ENCODE measurements around the gene GNB4.

Gene GNB4

DNA sequence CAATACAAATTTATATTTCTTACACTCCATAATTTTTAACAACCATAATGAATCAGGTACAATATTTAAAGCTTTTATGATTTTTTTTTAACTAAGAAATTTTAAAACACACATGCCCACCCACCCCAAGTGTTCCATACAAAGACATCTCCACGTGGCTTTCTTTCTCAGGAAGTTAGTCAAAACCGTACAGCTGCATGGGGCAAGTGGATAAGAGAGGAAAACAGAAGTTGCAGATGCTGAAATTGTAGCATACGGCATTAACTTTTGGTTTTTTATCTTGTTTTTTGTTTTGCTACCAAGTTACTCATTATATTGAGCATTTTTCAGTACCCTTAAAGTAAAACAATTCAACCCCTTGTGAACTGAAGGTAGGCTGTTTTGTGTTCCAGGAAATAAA lies 14.8 kb downstream of the GNB4 start:
- DNase-seq (ENCODE audit: low read depth), result no peak

DNA sequence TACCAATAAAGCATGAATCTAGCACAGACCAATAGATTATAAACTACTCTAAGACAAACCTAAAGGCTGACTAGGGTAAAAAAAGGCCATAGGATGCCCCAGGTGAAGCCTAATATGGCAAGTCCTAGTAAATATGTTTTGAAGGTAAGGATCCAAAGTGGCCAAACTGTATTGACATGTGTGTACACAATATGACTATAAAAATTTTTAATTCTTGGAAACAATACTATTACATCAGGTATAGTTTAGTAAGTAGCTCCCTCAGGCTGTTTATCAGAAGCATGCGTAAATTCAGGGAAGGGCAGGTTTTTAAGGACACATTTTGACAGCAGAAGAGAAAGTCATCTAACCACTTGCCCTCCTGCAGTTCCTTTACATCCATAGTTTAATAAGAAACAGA lies 18.8 kb downstream of the GNB4 start:
- DNase-seq (ENCODE audit: low read depth), result no peak

DNA sequence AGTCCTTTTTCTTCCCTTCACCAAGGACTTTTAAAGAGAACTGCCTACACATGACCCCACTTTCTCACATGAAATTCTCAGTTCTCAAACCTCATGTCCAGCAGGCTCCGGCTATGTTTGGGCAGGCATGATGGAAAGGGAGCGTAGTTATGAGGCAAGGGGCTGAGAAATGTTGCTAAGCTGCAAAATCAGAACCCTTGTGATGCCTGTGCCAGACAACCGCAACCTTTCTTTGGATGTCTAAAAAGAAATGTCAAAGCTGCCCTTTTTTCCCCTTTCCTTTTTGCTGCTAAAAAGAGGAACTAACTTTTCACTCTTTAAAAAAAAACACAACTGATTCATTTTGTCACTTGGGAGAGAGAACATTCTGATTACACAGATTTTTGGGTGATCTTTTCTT lies 19.2 kb downstream of the GNB4 start:
- DNase-seq (ENCODE audit: low read depth), result no peak

DNA sequence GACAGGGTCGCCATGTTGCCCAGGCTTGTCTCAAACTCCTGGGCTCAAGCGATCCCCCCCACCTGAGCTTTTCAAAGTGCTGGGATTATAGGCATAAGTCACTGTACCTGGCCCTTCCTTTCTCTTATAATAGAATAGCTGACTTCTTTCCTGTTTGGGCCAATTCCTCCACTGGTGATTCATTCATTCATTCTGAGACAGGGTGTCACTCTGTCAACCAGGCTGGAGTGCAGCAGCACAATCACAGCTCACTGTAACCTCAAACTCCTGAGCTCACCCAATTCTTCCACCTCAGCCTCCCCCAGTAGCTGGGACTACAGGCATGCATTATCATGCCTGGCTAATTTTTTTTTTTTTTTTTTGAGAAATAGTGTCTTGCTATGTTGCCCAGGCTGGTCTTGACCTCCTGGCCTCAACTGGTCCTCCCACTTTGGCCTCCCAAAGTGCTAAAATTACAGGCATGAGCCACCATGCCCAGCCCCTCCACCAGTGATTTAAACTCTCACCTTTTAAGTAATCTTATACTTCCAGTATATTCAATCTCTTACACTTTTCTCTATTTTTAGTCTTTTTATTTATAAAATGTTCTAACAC lies 20.9 kb downstream of the GNB4 start:
- no peak for DNase-seq (ENCODE audit: low read depth)

DNA sequence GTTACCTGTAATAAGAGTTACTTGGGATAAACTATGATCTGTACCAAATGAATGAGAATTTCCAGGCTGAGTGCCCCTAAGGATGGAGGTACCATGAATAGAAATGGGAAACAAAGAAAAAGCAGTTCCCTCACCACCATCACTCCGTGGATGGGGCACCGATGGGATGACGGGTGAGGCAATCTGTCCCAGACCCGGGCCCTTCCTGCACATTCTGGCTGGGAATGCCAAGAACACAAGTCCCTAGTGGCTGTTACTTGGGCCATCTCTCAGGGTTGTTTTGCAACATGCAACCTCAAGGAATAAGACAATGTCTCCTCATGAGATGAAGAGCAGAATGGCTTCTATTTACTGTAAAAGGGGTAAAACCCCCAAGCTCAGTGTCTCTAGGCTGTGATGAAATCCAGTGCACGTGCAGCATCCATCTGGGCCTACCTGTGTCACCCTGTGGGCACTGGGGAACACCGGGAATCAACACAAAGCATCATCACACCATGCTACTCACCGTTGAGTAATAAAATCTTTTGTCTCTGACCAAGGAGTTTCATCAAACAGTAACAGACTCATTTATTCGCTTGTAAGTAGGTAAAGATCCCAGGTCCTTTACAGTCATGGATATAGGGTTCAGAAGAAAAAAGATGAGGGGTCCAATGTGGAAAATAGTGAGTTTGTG lies 22.3 kb downstream of the GNB4 start:
- no peak for DNase-seq (ENCODE audit: low read depth)

DNA sequence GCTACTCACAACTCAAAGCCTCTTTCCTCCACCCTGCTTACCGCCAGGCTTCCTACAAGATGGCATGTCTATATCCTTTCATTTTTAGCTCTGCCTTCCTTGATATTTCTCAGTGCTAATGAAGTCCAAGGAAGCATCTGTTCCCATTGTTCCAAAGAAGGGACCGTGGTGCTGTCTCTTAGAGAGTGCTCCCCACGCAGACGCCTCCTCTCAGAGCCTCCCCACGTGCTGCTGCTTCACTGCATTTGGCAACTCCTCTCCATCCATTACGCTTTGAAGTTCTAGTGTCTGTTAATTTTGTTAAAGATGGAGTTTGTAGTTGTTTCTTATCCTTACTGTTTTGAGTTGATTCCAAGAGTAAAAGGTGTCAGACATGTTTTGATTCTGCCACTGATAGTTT lies 26.2 kb downstream of the GNB4 start:
- DNase-seq (ENCODE audit: low read depth), result no peak

DNA sequence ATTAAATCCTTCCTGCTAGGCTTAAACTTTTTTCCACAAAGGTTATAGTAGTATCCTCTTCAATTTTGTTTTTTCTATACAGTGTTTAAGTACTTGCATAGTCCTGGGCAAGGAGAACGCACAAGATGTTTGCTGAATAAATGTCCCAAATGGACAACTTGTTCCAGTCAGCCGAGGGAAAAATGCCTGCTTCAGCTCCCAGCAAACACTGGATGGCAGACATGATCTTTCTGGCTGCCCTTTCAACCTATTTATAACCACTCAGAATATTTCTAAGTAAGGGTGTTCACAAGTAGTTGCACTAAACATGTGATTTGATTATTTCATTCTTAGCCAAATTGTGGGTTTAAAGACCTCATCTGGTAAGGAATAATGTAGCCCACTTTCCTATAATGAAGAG lies 29.8 kb downstream of the GNB4 start:
- DNase-seq (ENCODE audit: low read depth), result no peak

DNA sequence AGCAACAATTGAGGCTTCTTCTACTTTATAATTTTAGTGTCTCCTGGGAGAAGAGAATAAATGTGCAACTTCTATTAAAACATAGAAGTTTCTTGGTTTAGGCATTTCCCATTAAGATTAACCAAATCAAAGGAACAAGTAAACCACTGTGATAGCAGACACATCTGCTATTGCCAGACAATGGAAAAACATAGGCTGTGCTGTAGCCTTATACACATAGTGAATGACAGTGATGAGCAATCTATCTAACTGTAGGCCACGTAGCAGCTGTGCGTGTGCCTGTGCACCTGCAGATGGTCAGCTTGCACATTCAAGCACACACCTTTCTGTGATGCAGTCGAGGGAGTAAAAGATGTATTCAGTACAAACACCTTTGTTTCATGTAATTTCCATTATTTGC lies 32.7 kb downstream of the GNB4 start:
- no peak for DNase-seq (ENCODE audit: low read depth)

DNA sequence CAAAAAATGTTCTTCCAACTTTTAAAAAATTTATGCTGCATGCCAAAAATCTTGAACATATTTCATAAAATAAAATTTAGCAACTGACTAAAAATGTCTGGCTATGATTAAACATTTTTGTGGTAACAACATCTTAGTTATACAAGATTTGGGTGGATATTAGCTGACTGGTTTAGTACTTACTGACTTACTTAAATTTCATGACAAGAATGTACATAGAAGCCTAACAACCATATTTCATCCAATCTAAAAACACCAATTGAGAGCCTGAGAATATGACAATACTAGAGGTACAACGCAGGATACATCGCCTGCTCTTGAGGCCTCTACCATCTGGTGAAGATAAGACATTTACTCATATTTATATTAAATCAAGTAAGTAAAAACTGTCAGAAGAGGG lies 34.6 kb downstream of the GNB4 start:
- DNase-seq (ENCODE audit: low read depth), result no peak

DNA sequence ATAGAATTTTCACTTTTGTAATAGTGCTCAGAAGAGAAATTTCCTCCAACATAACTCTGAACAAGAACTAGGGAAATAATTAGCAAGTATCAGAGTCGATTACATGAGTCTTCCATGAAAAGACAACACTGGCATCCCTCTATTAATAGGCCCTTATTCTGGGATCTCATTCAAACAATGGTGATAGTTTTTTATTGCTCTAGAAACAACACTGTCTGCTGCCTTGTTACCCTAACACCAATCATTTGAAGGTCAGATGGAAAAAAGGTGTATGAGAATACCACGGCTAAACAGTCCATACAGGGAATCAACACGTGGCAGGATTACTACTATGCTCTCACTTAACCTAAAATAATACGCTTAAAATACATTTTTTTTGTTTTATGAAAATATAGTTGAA lies 35.9 kb downstream of the GNB4 start:
- no peak for DNase-seq (ENCODE audit: low read depth)

DNA sequence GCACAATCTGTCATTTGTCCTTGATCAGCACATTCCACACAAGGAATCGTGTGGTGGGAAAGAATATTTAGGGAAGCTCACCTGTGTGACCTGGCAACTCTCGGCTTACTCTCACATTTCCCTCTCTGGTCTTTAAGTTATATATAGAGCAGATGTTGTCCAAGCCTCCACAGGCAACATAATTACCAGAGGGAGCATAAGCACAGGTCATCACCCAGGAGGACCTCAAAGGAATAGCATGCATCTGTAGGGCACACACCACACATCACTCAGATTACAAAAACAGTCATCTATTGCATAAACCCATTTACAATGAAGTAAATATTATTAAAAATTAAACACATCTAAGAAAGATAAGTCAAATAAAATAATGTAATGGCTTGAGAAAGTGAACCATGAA lies 36.5 kb downstream of the GNB4 start:
- no peak for DNase-seq (ENCODE audit: low read depth)

DNA sequence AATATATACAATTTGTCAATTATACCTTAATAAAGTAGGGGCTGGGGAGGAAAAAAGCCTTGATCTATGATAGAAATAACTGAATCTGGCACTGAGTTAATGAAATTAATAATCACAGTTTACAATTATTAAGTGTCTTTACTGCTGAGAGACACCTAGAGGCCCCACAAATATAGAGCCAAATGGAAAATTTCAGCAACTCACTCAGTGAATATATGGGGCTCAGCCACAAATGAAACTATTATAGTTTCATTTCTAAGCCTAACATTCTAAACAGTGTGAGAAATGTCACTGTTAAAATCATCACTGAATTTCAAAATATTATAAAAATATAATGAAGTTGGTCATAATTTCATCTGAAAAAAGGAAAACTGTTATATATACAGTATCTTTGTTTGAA lies 40.3 kb downstream of the GNB4 start:
- DNase-seq (ENCODE audit: low read depth), result no peak

DNA sequence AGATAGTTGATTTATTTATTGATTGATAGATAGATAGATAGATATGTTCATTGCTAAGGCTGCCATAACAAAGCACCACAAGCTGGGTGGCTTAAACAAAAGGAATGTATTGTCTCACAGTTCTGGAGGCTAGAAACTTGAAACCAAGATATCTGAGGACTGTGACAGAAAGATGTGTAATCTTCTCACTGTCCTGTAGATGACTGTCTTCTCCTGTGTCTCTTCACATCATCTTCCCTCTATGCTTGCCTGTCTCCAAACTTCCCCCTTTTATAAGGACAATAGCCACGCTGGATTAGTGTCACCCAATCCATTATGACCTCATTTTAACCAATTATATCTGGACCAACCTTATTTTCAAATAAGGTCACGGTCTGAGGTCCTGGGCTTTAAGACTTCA lies 40.9 kb downstream of the GNB4 start:
- DNase-seq (ENCODE audit: low read depth), result no peak

DNA sequence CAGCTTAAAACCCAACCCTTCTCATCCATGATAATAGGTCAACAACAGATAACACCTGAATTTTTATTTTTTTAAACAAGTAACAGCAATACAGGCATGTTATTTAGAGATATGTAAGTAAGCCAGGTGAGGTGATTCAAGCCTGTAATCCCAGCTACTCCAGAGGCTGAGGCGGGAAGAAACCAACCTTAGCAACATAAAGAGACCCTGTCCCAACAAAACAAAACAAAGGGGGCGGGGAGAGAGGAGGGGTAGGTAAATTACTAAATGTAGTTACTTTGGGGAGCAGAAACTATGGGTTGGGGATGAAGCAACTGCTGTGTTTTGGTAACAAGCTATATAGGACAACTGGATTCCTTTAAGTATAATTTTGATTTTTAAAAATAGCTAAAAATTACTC lies 47.0 kb downstream of the GNB4 start:
- no peak for DNase-seq (ENCODE audit: low read depth)

DNA sequence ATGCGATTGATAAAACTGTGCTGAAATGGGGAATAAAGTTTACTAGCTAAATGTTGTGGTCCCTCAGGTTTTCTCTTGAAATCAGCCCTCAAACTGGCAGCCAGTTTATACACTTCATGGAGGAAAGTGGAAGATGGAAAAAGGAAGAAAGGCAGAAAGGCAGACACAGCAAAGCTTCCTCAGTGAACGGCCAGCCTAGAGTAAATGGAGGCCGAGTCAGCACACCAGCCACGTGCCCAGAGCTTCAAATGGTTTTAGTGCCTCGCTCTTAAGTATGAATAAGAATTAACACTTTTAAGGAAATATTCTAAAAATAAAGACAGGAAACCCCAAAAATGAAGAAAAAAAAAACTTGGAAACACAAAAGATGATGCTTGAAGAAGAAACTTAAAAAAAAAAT lies 48.3 kb downstream of the GNB4 start:
- DNase-seq (ENCODE audit: low read depth), result no peak

DNA sequence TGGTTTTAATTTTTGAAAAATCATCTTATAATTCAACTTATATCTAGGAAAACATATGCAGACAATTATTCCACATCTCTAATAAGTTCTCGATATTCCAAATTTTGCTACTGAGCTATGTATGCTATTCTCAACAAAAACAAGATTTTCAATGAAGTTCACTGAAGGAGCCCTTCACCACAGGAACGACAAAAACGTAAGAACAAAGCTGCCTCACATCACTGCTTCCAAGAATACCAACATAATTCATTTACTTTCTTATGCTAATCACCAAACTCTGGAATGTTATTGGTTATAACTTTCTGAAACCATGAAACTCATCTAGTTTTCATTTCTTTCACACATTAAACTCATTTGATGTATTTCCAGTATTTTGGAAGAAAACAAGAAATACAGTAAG lies 49.7 kb downstream of the GNB4 start:
- no peak for DNase-seq (ENCODE audit: low read depth)

DNA sequence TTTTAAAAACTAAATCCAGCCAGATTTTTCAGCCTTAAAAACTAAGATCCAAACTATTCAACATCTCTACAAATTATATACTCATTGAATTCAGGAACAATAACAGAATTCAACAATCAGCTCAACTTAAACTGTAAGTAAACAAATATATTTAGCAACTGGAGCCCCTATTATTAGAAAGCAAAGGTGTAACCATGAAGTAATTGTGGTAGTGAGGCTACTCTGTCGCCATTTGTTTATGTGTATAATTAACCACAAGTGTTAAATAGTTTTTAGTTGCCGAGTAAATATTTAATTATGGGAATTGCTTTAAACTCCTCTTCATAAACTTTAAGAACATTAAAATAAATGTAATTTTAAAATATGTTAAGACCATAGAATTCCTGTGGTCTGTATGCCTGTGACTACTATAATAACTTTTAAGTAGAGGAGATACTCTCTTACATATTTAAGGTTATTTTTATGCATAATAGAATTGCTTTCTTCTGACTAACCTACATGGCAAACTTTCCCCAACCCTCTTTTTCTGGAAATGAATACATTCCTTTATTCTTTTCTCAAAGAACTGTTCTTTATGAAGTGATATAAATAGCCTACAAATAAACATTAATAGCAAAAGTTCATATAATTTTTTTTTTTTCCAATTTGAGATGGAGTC lies 52.6 kb downstream of the GNB4 start:
- no peak for DNase-seq (ENCODE audit: low read depth)

DNA sequence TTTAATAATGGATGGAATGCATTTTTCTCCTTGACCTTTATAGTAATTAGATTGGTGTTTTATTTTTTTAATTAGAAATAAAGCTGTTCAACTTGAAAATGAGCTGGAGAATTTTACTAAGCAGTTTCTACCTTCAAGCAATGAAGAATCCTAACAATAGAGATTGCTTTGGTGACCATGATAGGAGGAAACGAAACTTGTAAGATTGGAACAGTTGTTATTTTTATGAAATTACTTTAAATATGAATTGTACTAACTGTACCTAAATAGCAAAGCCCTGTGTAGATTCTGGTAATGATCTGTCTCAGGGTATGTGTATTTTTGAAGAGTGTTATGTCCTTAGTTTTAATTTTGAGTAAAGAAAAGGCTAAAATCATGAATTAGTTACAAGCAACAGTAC lies 59.4 kb downstream of the GNB4 start:
- DNase-seq (ENCODE audit: low read depth), result no peak

DNA sequence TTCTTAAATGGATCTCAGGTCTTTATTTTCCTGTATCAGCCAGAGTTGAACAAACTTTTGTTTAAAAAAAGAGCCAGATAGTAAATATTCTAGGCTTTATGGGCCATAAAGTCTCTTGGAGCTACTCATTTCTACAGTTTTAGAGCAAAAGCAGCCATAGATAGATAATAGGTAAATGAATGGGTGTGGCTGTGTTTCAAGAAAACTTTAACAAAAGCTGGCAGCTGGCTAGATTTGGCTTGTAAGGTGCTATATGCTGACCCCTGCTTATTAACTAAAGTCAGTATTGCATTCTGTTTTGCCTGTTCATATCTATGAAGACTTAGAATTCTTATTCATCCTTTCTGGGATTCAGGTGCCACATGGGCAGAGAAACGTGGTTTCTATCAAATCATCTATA lies 74.8 kb downstream of the GNB4 start:
- no peak for DNase-seq (ENCODE audit: low read depth)

DNA sequence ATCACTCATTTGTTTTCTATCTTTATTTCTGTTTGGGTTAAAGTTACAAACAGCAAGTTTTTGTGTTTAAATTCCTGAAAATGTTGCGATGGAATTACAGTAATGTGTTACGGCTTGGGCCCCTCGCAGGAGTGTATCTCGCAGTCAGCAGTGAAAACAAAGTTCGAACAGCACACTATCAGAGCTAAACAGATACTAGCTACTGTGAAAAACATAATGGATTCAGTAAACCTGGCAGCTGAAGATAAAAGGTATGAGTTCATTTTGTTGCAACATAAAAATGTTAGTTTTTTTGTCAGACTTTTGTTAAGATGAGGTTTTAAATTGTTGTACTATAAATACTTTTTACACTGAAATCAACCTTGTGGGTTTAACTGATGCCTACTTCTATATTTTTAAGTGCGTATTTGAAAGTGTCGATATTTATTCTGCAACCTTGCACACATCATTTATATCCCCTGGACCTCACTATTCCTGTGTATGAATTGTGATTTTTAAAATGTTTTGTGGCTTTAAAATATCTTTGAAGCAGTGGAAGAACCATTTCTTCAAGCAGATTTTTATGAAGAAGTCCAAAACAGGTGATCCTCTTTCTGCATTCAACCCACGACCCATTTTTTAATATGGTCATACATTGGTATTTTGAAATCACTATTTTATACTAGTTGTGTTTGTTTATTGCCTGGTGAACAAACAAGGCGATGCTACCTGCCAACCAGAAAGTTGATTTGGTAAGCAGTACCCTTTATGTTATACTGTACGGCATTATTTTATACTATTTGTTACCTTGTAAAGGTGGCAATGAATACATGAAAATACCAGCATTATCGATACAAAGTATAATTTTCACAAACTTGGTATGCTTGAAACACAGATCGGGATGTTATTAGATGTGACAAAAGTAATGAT lies 75.9 kb downstream of the GNB4 start:
- no peak for DNase-seq (ENCODE audit: low read depth)

DNA sequence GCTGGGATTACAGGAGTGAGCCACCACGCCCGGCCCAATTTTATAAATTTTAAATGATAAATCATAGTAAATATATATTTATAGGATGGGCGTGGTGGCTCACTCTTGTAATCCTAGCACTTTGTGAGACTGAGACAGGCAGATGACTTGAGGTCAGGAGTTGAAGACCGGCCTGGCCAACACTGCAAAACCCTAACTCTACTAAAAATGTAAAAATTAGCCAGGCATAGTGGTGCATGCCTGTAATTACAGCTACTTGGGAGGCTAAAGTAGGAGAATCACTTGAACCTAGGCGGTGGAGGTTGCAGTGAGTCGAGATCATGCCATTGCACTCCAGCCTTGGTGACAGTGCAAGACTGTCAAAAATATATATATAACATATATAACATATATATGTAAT lies 77.3 kb downstream of the GNB4 start:
- no peak for DNase-seq (ENCODE audit: low read depth)

DNA sequence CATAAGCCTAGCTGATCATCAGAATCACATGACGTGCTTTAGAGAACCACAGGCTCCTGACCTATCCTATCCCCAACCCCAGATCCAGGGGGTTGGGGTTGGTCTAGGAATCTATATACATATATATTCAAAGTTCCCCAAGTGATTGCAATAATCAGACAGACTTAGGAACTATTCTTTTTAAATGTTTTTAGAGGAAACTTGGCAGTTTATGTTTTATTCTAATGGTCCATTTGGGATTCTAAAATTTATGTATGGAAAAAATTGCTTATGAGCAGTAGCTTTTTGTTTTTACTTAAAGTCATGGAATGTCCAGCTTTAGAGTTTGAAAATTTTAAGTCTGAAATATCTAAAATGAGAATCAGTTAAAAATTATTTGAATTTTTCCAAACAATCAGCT lies 81.6 kb downstream of the GNB4 start:
- DNase-seq (ENCODE audit: low read depth), result no peak

DNA sequence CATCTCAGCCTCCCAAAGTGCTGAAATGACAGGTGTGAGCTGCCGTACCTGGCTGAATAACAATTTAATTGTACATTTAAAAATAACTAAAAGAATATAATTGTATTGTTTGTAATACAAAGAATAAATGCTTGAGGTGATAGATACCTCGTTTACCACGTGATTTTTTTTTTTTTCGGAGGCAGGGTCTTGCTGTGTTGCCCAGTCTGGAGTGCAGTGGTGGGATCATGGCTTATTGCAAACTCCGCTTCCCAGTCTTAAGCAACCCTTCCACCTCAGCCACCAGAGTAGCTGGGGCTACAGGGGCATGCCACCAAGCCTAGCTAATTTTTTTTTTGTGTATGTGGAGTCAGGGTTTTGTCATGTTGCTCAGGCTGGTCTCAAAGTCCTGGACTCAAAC lies 87.9 kb downstream of the GNB4 start:
- DNase-seq (ENCODE audit: low read depth), result no peak

Data from stimulated activated CD8-positive, alpha-beta memory T cell treated with anti-CD3 and anti-CD28 coated beads, Interleukin-4, amount 100 ng/mL, for 24 hours (primary cell).